ENCODE measurements around the gene KIRREL1.

KIRREL1 gene

GRCh38 chr1:158035976-158036583 lies 42.6 kb downstream of the KIRREL1 start:
- no peak for DNase-seq (ENCODE audit: low read depth)

- DNase-seq (ENCODE audit: low read depth) = no peak
These were observed 43.8 kb downstream of the KIRREL1 start for GRCh38 chr1:158037008-158037865.

GRCh38 chr1:158037866-158038359 lies 44.5 kb downstream of the KIRREL1 start:
- DNase-seq (ENCODE audit: low read depth) = no peak

GRCh38 chr1:158038793-158039192 lies 45.3 kb downstream of the KIRREL1 start:
- no peak for DNase-seq (ENCODE audit: low read depth)

GRCh38 chr1:158039380-158039779 lies 45.9 kb downstream of the KIRREL1 start:
- DNase-seq (ENCODE audit: low read depth) = no peak

GRCh38 chr1:158040323-158040722 lies 46.9 kb downstream of the KIRREL1 start:
- no peak for DNase-seq (ENCODE audit: low read depth)

GRCh38 chr1:158043232-158043631 lies 49.8 kb downstream of the KIRREL1 start:
- DNase-seq (ENCODE audit: low read depth) = no peak

- no peak for DNase-seq (ENCODE audit: low read depth)
These were observed 52.2 kb downstream of the KIRREL1 start for GRCh38 chr1:158045639-158046038.

- DNase-seq (ENCODE audit: low read depth) = no peak
These were observed 53.5 kb downstream of the KIRREL1 start for GRCh38 chr1:158046715-158047510.

GRCh38 chr1:158048371-158049067 lies 55.1 kb downstream of the KIRREL1 start:
- DNase-seq (ENCODE audit: low read depth) = no peak

- DNase-seq (ENCODE audit: low read depth) = no peak
These were observed 56.4 kb downstream of the KIRREL1 start for GRCh38 chr1:158049853-158050252.

- no peak for DNase-seq (ENCODE audit: low read depth)
These were observed 59.8 kb downstream of the KIRREL1 start for GRCh38 chr1:158053276-158053675.

GRCh38 chr1:158054721-158055120 lies 61.3 kb downstream of the KIRREL1 start:
- no peak for DNase-seq (ENCODE audit: low read depth)

- DNase-seq (ENCODE audit: low read depth) = no peak
These were observed 62.4 kb downstream of the KIRREL1 start for GRCh38 chr1:158055854-158056253.

- DNase-seq (ENCODE audit: low read depth) = no peak
These were observed 63.1 kb downstream of the KIRREL1 start for GRCh38 chr1:158056498-158056897.

GRCh38 chr1:158058237-158058985 lies 65.0 kb downstream of the KIRREL1 start:
- no peak for DNase-seq (ENCODE audit: low read depth)

GRCh38 chr1:158059984-158060383 lies 66.5 kb downstream of the KIRREL1 start:
- DNase-seq (ENCODE audit: low read depth) = no peak

GRCh38 chr1:158062174-158062573 lies 68.7 kb downstream of the KIRREL1 start:
- no peak for DNase-seq (ENCODE audit: low read depth)

- DNase-seq (ENCODE audit: low read depth) = no peak
These were observed 74.2 kb downstream of the KIRREL1 start for GRCh38 chr1:158067662-158068061.

- no peak for DNase-seq (ENCODE audit: low read depth)
These were observed 75.5 kb downstream of the KIRREL1 start for GRCh38 chr1:158068918-158069317.

- DNase-seq (ENCODE audit: low read depth) = no peak
These were observed 77.7 kb downstream of the KIRREL1 start for GRCh38 chr1:158071138-158071537.
